ENCODE results near the gene SELPLG.
"Not testable (repeated sequence)": the region's sequence is repeated elsewhere in the genome, so short reads cannot be mapped to it uniquely, and the experiment has no call there.

Gene SELPLG

GRCh38 chr12:108602976-108603704 is 30.6 kb downstream of the SELPLG start:
- no peak for DNase-seq

- DNase-seq: no peak
Observed at GRCh38 chr12:108602209-108602705, 31.4 kb downstream of the SELPLG start.

DNA sequence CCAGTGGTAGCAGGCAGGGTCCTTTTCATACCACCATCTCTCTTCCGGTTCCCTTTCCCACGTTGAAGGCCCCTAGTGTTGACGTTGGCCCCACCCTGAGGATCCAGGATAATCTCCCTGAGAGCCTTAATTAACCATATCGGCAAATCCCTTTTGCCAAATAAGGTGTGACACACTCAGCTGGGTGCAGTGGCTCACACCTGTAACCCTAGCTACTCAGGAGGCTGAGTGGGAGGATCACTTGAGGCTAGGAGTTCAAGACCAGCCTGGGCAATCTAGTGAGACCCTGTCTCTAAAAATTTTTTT is 33.0 kb downstream of the SELPLG start:
- DNase-seq: no peak

DNA sequence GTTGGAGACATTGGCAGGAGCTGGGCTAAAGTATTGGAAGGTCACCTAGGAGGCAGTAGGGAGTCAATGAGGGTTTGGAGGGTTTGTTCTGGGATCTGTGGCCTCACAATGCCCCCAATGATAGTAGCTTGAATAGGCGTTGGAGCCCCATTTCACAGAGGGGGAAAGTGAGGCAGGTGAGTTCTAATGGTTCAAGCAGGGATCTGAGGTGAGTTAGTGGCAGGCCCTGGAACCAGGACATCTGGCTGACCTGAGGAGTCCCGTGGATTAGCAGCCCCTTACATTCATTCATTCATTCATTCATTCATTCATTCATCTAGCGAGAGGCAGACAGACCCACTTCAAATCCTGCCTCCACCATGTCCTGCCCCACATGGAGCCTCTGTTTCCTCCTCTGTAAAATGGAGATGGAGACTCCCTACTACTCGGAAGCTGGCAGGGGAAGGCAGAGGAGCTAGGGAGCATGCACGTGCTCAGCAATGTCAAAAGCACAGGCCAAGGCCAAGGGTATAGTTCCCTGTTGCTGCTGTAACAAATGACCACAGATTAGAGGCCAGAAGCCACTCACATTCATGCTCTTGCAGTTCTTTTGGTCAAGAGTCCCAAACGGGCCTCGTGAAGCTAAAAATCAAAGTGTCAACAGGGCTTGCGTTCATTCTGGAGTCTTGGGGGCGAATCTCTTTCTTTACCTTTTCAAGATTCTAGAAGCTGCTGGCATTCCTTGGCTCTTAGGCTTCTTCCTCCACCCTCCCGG is 33.6 kb downstream of the SELPLG start:
- no peak for DNase-seq

DNA sequence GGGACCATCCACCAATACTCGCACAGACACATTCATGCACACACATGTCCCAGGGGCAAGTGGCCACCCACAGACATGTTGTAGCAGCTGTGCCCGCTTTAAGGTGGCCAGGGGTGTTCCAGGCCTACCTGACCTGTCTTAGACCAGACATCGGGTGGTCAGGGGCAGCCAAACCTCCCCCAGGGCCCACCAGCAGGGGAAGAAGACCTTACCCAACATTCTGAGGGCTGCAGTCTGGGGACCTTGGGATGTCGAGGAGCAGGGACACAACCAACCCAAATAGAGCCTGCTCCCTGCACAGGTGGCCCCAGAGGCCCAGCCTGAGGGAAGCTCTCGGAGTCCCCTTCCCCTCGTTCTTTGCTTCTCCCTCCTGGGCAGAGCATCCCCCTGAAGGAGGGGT is 34.2 kb downstream of the SELPLG start:
- DNase-seq: no peak

GRCh38 chr12:108598553-108599250 is 35.0 kb downstream of the SELPLG start:
- no peak for DNase-seq

DNA sequence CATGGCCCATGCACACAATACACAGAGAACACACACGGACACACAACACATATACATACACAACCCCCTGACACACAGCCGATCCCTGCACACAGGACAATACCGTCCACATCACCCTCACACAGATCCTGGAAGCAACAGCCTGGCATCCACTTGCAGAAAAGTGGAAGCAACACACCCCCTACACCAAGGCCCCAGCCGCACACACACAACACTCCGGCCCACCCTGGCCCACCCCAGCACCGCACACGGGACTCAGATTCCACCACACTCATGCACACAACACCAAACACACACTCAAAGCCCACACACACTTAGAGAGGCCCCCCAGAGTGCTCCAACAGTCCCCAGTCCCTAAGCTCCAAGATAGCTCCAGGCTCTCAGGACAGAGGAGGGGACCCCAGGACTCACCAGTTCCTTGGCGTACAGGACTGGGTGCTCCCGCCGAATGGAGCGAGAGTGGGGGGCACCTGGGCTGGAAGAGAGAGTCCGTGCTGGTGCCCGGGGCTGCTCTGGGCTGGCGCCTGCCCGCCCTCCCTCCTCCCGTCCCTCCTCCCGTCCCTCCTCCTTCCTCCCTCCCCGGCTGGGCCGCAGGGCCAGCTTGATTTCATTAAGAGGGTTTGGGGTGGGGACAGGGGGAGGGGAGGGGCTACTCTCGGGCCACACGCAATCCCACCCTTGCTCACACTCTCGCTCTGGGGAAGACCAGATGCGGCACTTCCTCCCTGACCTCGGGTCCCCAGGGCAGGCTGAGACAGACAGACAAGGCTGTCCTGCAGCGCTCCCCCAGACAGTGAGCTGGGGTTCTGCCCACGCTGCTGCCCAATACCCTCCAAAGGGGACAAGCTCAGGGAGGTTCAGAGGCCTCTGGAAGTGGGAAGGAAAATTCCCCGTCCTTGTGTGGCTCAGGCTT is 35.9 kb downstream of the SELPLG start, which contains the start of gene TMEM119:
TSS of gene TMEM119 (minus strand) at position 526 of the 913 bp plus-strand sequence. CDS start 5,701 bp downstream, outside the sequence.
- DNase-seq: no peak

GRCh38 chr12:108596854-108597558 is 36.7 kb downstream of the SELPLG start:
- DNase-seq: no peak

DNA sequence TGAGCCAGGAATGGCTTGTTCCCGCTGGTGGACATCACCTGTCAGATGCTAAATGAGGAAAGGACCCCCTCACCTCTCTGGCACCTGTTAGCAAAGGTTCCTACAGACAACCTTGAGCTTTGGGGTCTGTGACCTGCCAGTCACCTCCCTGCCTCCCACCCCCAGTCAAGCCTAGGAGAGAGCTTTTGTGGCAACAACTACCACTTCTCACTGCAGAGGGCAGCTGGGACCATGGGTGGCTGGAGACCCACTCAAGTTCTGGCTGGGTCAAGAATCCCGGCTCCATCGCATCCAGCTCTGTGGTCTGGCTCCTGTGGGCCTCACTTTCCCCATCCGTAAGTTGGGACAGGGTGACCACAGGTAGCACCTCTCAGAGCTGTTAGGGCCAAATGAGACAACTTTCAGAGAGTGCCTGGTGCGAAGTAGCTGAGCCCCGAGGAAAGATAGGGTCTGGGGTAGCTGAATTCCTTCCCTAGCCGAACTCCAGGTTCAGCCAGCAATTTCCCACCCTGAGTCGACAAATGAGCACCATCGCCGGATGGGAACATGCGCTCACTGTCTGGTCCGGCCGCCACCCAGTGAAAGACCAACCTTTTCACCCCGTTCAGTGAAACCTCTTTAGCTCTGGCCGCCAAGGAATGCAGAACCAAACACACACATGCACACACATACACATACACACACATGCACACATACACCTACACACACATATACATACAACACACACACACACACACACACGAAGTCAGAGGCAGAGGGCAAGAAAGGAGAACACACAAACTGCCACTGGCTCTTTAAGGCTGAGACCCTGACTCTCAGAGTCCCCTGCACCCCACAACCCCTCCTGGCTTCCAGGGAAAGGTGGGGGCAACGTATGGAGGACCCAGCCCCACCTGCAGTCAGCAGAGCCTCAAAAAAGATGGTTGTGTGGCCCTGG is 37.7 kb downstream of the SELPLG start:
- DNase-seq: no peak

- DNase-seq: no peak
Observed at GRCh38 chr12:108594960-108595710, 38.6 kb downstream of the SELPLG start.

DNA sequence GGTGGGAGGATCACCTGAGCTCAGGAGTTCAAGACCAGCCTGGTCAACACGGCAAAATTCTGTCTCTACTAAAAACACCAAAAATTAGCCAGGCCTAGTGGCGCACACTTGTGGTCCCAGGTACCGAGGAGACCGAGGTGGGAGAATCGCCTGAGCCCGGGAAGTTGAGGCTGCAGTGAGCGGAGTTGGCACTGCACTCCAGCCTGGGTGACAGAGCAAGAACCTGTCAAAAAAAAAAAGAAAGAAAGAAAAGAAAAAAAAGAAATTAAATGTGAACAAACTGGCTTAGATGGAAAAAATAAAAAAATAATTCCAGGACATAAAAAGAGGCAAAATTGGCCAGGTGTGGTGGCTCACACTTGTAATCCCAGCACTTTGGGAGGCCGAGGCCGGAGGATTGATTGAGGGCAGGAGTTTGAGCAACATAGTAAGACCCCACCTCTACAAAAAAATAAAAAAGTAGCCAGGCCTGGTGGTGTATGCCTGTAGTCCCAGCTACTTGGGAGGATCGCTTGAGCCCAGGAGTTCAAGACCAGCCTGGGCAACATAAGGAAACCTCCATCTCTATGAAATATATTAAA is 39.3 kb downstream of the SELPLG start:
- no peak for DNase-seq

DNA sequence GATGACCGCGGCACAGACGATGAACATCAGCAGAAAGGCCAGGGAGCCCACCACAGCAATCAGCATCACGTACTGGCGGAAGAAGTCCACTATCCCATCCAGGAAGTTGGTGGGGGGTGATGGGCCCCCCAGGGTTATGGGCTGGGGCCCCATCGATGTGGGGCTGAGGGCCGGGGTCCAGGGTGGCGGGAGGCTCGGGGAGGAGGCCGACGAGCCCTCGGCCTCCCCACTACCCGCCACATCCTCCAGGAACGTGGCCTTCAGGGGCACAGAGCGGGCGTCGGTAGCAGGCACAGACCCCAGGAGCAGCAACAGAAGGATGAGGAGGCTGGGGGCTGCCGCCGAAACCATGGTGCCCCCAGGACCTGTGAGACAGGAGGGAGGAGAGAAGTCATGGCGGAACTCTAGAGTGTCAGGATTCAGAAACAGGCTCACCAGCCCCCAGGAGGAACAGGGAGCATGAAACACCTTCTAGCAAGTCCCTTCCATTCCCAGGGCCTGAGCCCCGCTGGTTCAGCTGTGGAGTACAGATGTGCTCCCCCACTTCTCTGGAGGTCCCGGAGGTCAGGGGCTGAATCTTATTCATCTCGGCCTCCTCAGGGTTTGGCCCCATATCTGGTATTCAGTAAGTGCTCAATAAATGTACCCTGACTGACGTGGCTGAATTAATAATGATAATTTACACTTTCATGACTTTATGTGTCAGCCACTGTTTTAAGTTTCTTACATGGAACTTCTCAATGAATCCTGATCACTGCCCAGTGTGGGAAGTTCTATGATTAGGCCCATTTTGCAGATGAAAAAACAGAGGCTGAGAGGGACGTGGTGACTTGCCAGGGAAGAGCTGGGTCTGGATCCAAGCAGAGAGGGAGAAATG is 41.4 kb downstream of the SELPLG start:
- no peak for DNase-seq

DNA sequence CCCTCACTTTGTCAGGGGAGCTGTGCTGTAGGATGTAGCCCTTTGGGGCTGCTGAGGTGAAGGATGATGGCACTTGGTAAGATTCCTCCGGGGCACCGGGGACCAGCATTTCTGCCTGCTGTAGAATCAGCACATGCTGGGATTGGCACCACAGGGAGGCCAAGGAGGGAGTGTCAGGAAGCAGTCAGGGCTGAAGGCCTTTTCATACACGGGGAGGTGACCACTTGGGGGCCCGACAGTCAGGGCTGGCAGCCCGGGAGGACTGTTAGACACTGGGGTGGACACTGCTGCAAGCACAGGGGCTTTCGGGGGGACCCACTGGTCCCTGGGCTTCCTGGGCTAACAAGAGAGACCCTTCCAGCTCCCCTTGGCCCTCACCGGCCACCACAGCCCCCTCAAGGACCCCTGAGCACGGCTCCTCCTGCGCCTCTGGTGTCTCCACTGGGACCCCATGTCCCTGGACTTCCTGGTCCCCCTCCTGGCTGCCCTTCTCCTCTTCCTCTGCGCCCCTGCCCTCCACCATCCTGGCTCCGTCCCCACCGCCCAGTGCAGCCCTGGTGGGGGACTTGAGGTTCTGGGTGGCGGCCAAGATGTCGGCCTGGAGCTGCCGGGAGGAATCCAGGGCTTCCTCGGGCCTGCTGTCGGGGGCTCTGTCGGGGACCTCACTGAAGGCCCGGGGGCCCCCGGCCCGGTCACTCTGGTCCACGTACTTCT is 42.3 kb downstream of the SELPLG start:
- DNase-seq: no peak

GRCh38 chr12:108590463-108590862 is 43.2 kb downstream of the SELPLG start:
- DNase-seq: not testable (repeated sequence)

- DNase-seq: no peak
Observed at GRCh38 chr12:108589840-108590229, 43.9 kb downstream of the SELPLG start.

DNA sequence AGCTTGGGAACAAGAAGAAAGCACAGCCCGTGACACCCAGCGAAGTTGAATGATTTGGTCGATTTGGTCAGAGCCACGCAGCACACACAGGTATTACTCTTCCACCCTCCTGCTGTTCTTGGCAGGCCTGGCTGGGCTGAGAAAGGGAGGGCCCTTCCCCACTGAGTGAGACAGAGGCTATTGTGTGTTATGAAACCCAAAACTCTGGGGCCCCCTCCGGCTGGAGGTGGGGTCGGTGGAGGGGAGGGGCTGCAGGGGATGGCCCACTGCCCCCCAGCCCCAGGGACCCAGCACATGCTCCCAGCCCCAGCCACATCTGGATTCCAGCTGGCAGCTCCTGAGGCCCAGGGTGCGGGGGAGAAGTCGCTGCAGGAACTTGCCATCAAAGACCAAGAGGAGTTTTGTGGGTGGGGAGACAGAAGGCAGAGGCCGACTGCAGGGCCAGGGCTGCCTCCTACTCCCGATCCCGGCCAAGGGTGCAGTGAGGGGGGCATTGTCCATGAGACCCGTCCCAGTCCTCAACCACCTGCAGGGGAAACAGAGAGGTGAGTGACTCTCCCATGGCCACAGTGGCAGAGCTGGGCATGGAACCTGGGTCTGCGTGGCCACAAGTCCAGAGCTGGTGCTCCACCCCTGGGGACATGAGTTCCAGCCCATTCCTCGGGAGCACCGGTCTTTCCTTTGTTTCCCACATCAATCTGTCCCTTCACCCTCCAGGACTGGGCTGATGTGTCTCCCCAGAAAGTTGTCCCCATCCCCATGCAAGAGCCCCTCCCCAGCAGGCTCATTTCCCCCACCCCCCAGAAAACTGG is 44.5 kb downstream of the SELPLG start:
- no peak for DNase-seq

DNA sequence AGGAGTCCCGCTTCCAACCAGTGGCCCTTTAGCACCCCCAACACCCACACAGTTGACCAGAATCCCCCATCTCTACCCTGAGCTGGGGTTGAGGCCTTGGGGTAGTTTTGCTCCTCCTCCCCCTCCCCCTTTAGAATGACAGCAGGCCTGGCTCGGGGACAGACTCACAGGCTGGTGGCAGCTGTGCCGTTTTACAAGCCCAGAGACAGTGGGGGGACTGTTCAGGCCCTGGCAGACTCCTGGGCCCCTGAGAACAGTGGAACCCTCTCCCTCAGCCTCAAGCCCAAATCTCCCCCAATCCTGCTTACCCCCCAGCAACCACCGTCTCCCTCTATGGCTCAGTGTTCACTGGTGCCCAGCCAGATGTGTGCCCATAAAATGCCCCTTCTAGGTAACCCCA is 45.9 kb downstream of the SELPLG start:
- no peak for DNase-seq
